Epithelial cell of proximal tubule (primary cell): ENCODE measurements around the gene CYSTM1. TPM values are rescaled to one million over a fixed set of nuclear protein-coding genes. Genes with fewer than 3 reads are reported as not detected.

Experiments used
- DNase-seq: peaks from one replicate; pipeline ENCODE4 v3.0.0-alpha.2; 2011; ENCODE audit warnings: low read depth
- H3K4me3 ChIP-seq: 2 replicates; pipeline ENCODE4 v1.5.1; 2011; ENCODE audit warnings: low read depth, mild to moderate bottlenecking, low read length
- CTCF ChIP-seq: conservative IDR thresholded peaks from 2 replicates; pipeline ENCODE4 v1.5.1; 2012; ENCODE audit warnings: low read depth, mild to moderate bottlenecking, low read length
- total RNA-seq: library from RNA; depleted of rRNA; stranded (reverse); fragments of >200 nt; gene quantifications from 2 replicates; pipeline ENCODE4 v1.2.3, GENCODE V29; 2015

The CYSTM1 gene
- total RNA-seq, 1 donor from 2014 or later: 161 TPM

GRCh38 chr5:140185409-140185808 lies 10.4 kb downstream of the CYSTM1 start:
- no peak overlapping the region for H3K4me3 ChIP-seq
- no peak for TF ChIP-seq CTCF
- DNase-seq: no peak

DNA sequence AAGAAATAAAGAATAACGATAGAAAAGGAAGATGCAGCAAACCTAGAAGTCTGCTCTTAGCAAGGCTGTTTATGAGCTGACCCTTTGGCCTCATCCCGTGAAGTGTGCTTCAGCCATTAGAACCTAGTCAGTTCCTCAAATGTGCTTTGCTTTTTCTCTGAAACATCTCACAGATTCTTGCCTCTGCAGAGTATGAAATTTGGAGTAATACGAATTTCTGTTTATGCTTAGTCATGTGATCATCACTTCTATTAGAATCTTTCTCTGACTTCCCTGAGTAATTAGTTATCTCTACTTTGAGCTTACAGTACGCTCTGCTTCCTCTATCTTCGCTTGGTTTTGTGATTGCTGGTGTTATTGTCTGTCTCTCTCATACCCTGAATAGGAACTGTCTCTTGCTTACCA lies 11.3 kb downstream of the CYSTM1 start:
- no peak for DNase-seq
- no peak overlapping the region for H3K4me3 ChIP-seq
- no peak for TF ChIP-seq CTCF

- no peak overlapping the region for H3K4me3 ChIP-seq
- TF ChIP-seq CTCF: no peak
- no peak for DNase-seq
Observed at GRCh38 chr5:140189253-140189652, 14.3 kb downstream of the CYSTM1 start.

GRCh38 chr5:140189977-140190871 lies 15.2 kb downstream of the CYSTM1 start:
- no peak overlapping the region for H3K4me3 ChIP-seq
- TF ChIP-seq CTCF: no peak
- peak; percentile 74 for DNase-seq

DNA sequence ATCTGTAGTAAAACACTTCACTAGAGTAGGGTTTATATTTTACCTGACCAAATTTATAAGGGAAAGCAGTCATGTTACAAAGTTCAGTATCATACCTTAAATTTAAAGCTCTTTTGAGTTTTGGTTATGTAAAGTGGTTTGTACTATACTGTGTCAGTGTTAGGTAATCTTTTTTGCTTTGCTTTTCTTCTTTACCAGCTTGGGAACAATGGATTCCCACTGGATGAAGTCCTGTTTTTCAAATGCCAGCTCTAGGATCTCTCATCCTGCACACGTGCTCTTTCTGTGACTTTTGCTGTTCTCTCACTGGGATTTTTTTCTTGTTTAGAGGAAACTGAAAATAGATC lies 15.9 kb downstream of the CYSTM1 start:
- no peak for DNase-seq
- no peak for TF ChIP-seq CTCF

GRCh38 chr5:140192715-140193430 lies 17.9 kb downstream of the CYSTM1 start:
- no peak for TF ChIP-seq CTCF
- DNase-seq: no peak
- no peak overlapping the region for H3K4me3 ChIP-seq

More for the DNA sequence above, 15.9 kb downstream of the CYSTM1 start:
- H3K4me3 ChIP-seq: no peak overlapping the region

- H3K4me3 ChIP-seq: no peak overlapping the region
- no peak for DNase-seq
- no peak for TF ChIP-seq CTCF
Observed at GRCh38 chr5:140194662-140195061, 19.7 kb downstream of the CYSTM1 start.
